Measurements from ENCODE around the gene TXNDC9.
"Not testable (repeated sequence)": the region's sequence is repeated elsewhere in the genome, so short reads cannot be mapped to it uniquely, and the experiment has no call there.

Gene TXNDC9

DNA sequence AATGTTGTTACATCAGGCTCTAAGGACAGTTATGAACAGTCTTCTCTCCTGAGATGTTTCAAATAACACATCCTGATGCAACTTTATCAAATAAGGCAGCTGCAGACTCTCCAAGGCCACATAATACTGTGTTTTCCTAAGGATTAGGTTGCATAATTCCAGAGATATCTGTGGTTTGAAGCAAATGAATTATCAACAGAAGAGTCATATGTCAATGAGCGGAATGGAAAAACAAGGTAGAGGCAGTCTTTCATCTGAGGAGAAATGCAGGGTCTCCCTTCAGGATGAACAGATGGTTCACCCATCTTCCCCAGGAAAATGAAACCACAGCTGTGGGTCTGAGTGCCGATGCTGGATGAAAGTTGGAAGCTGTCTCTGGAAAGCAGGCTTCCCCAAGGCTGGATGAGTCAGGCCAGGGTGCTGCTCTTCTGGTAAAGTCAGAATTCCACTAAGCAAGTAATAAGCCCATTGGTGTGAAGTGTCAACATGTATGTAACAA is 57.3 kb downstream of the TXNDC9 start:
- DNase-seq (ENCODE audit: insufficient read length, low spot score), result no peak
- no peak for FAIRE-seq
- TF ChIP-seq, protein P1, sequence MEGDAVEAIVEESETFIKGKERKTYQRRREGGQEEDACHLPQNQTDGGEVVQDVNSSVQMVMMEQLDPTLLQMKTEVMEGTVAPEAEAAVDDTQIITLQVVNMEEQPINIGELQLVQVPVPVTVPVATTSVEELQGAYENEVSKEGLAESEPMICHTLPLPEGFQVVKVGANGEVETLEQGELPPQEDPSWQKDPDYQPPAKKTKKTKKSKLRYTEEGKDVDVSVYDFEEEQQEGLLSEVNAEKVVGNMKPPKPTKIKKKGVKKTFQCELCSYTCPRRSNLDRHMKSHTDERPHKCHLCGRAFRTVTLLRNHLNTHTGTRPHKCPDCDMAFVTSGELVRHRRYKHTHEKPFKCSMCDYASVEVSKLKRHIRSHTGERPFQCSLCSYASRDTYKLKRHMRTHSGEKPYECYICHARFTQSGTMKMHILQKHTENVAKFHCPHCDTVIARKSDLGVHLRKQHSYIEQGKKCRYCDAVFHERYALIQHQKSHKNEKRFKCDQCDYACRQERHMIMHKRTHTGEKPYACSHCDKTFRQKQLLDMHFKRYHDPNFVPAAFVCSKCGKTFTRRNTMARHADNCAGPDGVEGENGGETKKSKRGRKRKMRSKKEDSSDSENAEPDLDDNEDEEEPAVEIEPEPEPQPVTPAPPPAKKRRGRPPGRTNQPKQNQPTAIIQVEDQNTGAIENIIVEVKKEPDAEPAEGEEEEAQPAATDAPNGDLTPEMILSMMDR (IDR thresholded peaks at IDR 0.05; ENCODE audit: insufficient read depth, missing control alignments), result no peak

DNA sequence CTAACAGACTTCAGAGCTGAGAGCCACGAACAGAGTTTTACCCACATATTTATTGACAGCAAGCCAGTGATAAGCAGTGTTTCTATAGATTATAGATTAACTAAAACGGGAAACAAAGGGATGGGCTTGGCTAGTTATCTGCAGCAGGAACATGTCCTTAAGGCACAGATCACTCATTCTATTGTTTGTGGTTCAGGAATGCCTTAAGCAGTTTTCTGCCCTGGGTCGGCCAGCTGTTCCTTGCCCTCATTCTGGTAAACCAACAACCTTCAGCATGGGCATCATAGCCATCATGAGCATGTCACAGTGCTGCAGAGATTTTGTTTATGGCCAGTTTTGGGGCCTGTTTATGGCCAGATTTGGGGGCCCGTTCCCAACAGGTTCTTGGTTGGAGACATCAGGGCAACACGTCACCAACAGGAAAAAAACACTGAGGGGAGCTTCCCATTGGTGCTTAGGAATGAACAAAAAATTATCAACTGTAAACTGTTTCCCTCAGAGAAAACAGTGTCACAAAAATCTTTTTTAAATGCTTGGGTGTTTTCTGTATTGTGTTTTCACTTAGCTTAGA is 57.9 kb downstream of the TXNDC9 start:
- DNase-seq (ENCODE audit: insufficient read length, low spot score); FAIRE-seq: not testable (repeated sequence)

DNA sequence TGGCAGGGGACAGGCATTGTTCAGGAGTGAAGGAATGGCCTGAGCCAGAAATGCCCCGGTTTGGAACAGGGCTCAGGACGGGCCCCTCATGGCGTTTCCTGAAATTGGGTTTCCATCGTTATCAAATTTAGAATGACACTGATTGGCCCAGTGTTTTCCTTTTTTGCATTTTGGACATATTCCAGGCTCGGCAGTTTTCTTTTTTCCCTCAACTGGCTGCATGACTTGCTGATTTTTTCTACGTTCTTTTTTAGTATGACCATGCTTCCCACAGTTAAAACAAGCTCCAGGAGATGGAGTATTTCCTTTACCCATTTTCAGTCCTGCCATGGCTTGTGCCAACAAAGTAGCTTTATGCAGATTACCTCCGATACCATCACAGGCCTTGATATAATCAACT is 60.3 kb downstream of the TXNDC9 start:
- FAIRE-seq (no peak), DNase-seq (ENCODE audit: insufficient read length, low spot score) (no peak)
- TF ChIP-seq, protein P1 (IDR thresholded peaks at IDR 0.05; ENCODE audit: insufficient read depth, missing control alignments), result no peak
